ENCODE results near the gene ACOT2. TPM values are rescaled to one million over a fixed set of nuclear protein-coding genes. Genes with fewer than 3 reads are reported as not detected.

Gene ACOT2
- total RNA-seq, 2 experiments from 2014 or later: 11.0 to 13.2 TPM

GRCh38 chr14:73610687-73611086, 41.7 kb downstream of the ACOT2 start:
- Mint-ChIP-seq H3K4me1 (peaks cover 13% of the 10 kb centered on the region), H3K27ac (no peak overlapping the region), H3K4me3 (no peak overlapping the region), H3K27me3 (no peaks in the 10 kb centered on the region), H3K36me3 (ENCODE audit: low read depth) (no peaks in the 10 kb centered on the region), H3K9me3 (no peaks in the 10 kb centered on the region)
- CTCF ChIA-PET: no interaction called here
- POLR2A ChIA-PET: no interaction called here
- no peak for DNase-seq

- Mint-ChIP-seq H3K36me3 (ENCODE audit: low read depth) (no peaks in the 10 kb centered on the region), H3K27ac (peak within 1 kb of the TSS; percentile 81), H3K27me3 (no peaks in the 10 kb centered on the region), H3K4me3 (peak within 1 kb of the TSS; percentile 82), H3K4me1 (peaks cover 8% of the 10 kb centered on the region), H3K9me3 (no peaks in the 10 kb centered on the region)
- peak; percentile 63 for DNase-seq
- CTCF ChIA-PET: interaction anchor here (0.6 to 1.5 kb wide), 5 partner anchors 11 to 104 kb away, joined by 3 to 5 read pairs (median 4); partner anchors contain the start of gene ACOT2
- POLR2A ChIA-PET: interaction anchor here (1.2 kb wide), 1 partner anchor 43 kb away, joined by 3 read pairs; the partner anchor contains the start of gene ACOT2
Measured at GRCh38 chr14:73612339-73613045, 43.5 kb downstream of the ACOT2 start, which contains the start of gene ACOT6. ACOT6 (plus strand) TSS chr14:73612517; CDS start chr14:73612572, 55 bp downstream.

GRCh38 chr14:73613046-73613383, 44.0 kb downstream of the ACOT2 start:
- DNase-seq: no peak
- no peaks in the 10 kb centered on the region for H3K27me3 Mint-ChIP-seq
- H3K4me1 Mint-ChIP-seq: peaks cover 8% of the 10 kb centered on the region
- peak overlapping the region; percentile 81 for H3K27ac Mint-ChIP-seq
- peak overlapping the region; percentile 82 for H3K4me3 Mint-ChIP-seq
- POLR2A ChIA-PET: interaction anchor here (1.2 kb wide), 1 partner anchor 44 kb away, joined by 3 read pairs; the partner anchor contains the start of gene ACOT2
- no peaks in the 10 kb centered on the region for H3K36me3 Mint-ChIP-seq (ENCODE audit: low read depth)
- no peaks in the 10 kb centered on the region for H3K9me3 Mint-ChIP-seq
- CTCF ChIA-PET: interaction anchor here (0.6 to 1.5 kb wide), 5 partner anchors 11 to 105 kb away, joined by 3 to 5 read pairs (median 4); partner anchors contain the start of gene ACOT2

- POLR2A ChIA-PET: interaction anchor here (1.2 kb wide), 1 partner anchor 44 kb away, joined by 3 read pairs; the partner anchor contains the start of gene ACOT2
- Mint-ChIP-seq H3K36me3 (ENCODE audit: low read depth) (no peaks in the 10 kb centered on the region), H3K4me1 (peaks cover 8% of the 10 kb centered on the region), H3K4me3 (peak overlapping the region; percentile 82), H3K27ac (peak overlapping the region; percentile 81), H3K9me3 (no peaks in the 10 kb centered on the region), H3K27me3 (no peaks in the 10 kb centered on the region)
- DNase-seq: no peak
- CTCF ChIA-PET: interaction anchor here (0.6 to 1.5 kb wide), 5 partner anchors 10 to 105 kb away, joined by 3 to 5 read pairs (median 4); partner anchors contain the start of gene ACOT2
Measured at GRCh38 chr14:73613419-73613963, 44.5 kb downstream of the ACOT2 start.

- Mint-ChIP-seq H3K27me3 (no peaks in the 10 kb centered on the region), H3K4me1 (peaks cover 3% of the 10 kb centered on the region), H3K4me3 (no peak overlapping the region), H3K36me3 (ENCODE audit: low read depth) (no peaks in the 10 kb centered on the region), H3K9me3 (no peaks in the 10 kb centered on the region), H3K27ac (no peak overlapping the region)
- CTCF ChIA-PET: no interaction called here
- POLR2A ChIA-PET: no interaction called here
- no peak for DNase-seq
Measured at GRCh38 chr14:73616831-73617230, 47.8 kb downstream of the ACOT2 start.

GRCh38 chr14:73619524-73619923, 50.5 kb downstream of the ACOT2 start:
- H3K9me3 Mint-ChIP-seq: no peaks in the 10 kb centered on the region
- H3K27ac Mint-ChIP-seq: no peak overlapping the region
- no peaks in the 10 kb centered on the region for H3K36me3 Mint-ChIP-seq (ENCODE audit: low read depth)
- H3K4me3 Mint-ChIP-seq: no peak overlapping the region
- CTCF ChIA-PET: interaction anchor here (0.6 to 1.2 kb wide), 2 partner anchors 25 to 70 kb away, joined by 3 to 4 read pairs; no protein-coding TSS in a partner anchor
- no peak for DNase-seq
- POLR2A ChIA-PET: no interaction called here
- H3K27me3 Mint-ChIP-seq: no peaks in the 10 kb centered on the region
- H3K4me1 Mint-ChIP-seq: no peaks in the 10 kb centered on the region

GRCh38 chr14:73620268-73620667, 51.3 kb downstream of the ACOT2 start:
- Mint-ChIP-seq H3K27ac (no peak overlapping the region), H3K36me3 (ENCODE audit: low read depth) (no peaks in the 10 kb centered on the region), H3K9me3 (no peaks in the 10 kb centered on the region), H3K4me3 (no peak overlapping the region), H3K4me1 (no peaks in the 10 kb centered on the region), H3K27me3 (no peaks in the 10 kb centered on the region)
- DNase-seq: no peak
- ChIA-PET POLR2A (no interaction called here), CTCF (interaction anchor here (1.2 kb wide), 1 partner anchor 25 kb away, joined by 4 read pairs; no protein-coding TSS in a partner anchor)

- Mint-ChIP-seq H3K27ac (no peak overlapping the region), H3K4me1 (no peaks in the 10 kb centered on the region), H3K9me3 (no peaks in the 10 kb centered on the region), H3K27me3 (no peaks in the 10 kb centered on the region), H3K4me3 (no peak overlapping the region), H3K36me3 (ENCODE audit: low read depth) (no peaks in the 10 kb centered on the region)
- ChIA-PET CTCF (no interaction called here), POLR2A (no interaction called here)
- no peak for DNase-seq
Measured at GRCh38 chr14:73623504-73624054, 54.6 kb downstream of the ACOT2 start.

Other genes starting within 250 kb of the ACOT2 start
- 10 to 100 TPM; 39.6 to 49.6 TPM for gene NUMB, start 110.7 kb upstream of the ACOT2 start, total RNA-seq
- 10 to 100 TPM; 20.2 to 20.9 TPM for gene RIOX1, start 78.3 kb upstream of the ACOT2 start, total RNA-seq
- gene ACOT1, start 32.1 kb upstream of the ACOT2 start, total RNA-seq: 1 to 10 TPM; 2.4 to 4.3 TPM
- not detected for gene HEATR4, start 10.3 kb upstream of the ACOT2 start, total RNA-seq
- gene ACOT4, start 22.7 kb downstream of the ACOT2 start, total RNA-seq: 1 to 10 TPM; 1.4 to 1.6 TPM
- not detected for gene ACOT6, start 43.3 kb downstream of the ACOT2 start, total RNA-seq
- gene DNAL1, start 75.8 kb downstream of the ACOT2 start, total RNA-seq: 1 to 10 TPM; 5.0 to 7.7 TPM
- 10 to 100 TPM; 23.3 to 25.9 TPM for gene PNMA1, start 145.2 kb downstream of the ACOT2 start, total RNA-seq